Stimulated activated naive B cell treated with anti-CD40 and anti-IgM and Interleukin-4, amounts not matched to agents 10 μg/mL and 1 μg/mL and 100 μg/mL, for 72 hours (primary cell): Measurements from ENCODE around the gene EBF4.
A peak's percentile ranks its signal among the peaks of the same experiment; 100 is the strongest.

Source experiments
- ATAC-seq, 2 donors: fragments of 150-1000 bp; cut with Tn5 transposase; replicated peaks; 2 replicates each; pipeline ENCODE4 v1.10.0; 2021; ENCODE audit warnings: moderate library complexity in 1 of 2
- DNase-seq: peaks from one replicate; pipeline ENCODE4 v3.0.0; 2021
- H3K27ac Mint-ChIP-seq: one replicate; pipeline ENCODE4 v1.8.0; 2022; ENCODE audit warnings: mild to moderate bottlenecking, mixed read lengths
- H3K27me3 Mint-ChIP-seq, 2 donors: one replicate each; pipeline ENCODE4 v1.8.0; 2022; ENCODE audit warnings: mixed read lengths in 2 of 2
- H3K36me3 Mint-ChIP-seq, 2 donors: one replicate each; pipeline ENCODE4 v1.8.0; 2022; ENCODE audit warnings: mixed read lengths in 2 of 2, mild to moderate bottlenecking in 1 of 2
- H3K4me1 Mint-ChIP-seq, 2 donors: one replicate each; pipeline ENCODE4 v1.8.0; 2022; ENCODE audit warnings: mixed read lengths in 2 of 2, mild to moderate bottlenecking in 1 of 2
- H3K4me3 Mint-ChIP-seq, 2 donors: one replicate each; pipeline ENCODE4 v1.8.0; 2022; ENCODE audit warnings: mild to moderate bottlenecking in 2 of 2, mixed read lengths in 2 of 2, moderate library complexity in 1 of 2
- H3K9me3 Mint-ChIP-seq, 2 donors: one replicate each; pipeline ENCODE4 v1.8.0; 2022; ENCODE audit warnings: mixed read lengths in 2 of 2, mild to moderate bottlenecking in 1 of 2

EBF4 gene

GRCh38 chr20:2749343-2749950 lies 56.9 kb downstream of the EBF4 start:
- peaks cover 24 to 37% of the 10 kb centered on the region in 2 donors for H3K4me1 Mint-ChIP-seq
- H3K27ac Mint-ChIP-seq: no peak overlapping the region
- ATAC-seq (no peak), DNase-seq (no peak)
- H3K36me3 Mint-ChIP-seq: no peaks in the 10 kb centered on the region
- no peak overlapping the region for H3K4me3 Mint-ChIP-seq
- H3K27me3 Mint-ChIP-seq: peaks cover 46 to 52% of the 10 kb centered on the region in 2 donors
- H3K9me3 Mint-ChIP-seq: no peaks in the 10 kb centered on the region

- Mint-ChIP-seq H3K9me3 (no peaks in the 10 kb centered on the region), H3K4me3 (no peak overlapping the region), H3K27ac (no peak overlapping the region), H3K36me3 (no peaks in the 10 kb centered on the region), H3K27me3 (peaks cover 49 to 56% of the 10 kb centered on the region in 2 donors), H3K4me1 (peaks cover 24 to 37% of the 10 kb centered on the region in 2 donors)
- no peak for DNase-seq
- ATAC-seq: no peak
Observed at GRCh38 chr20:2749951-2750490, 57.4 kb downstream of the EBF4 start.

- Mint-ChIP-seq H3K4me3 (peak overlapping the region; percentile 23 to 57), H3K27ac (peak overlapping the region; percentile 62), H3K9me3 (no peaks in the 10 kb centered on the region), H3K27me3 (peaks cover 51 to 58% of the 10 kb centered on the region in 2 donors), H3K4me1 (peaks cover 24 to 37% of the 10 kb centered on the region in 2 donors), H3K36me3 (no peaks in the 10 kb centered on the region)
- ATAC-seq (peak; percentile 42 to 53), DNase-seq (no peak)
Observed at GRCh38 chr20:2750491-2751251, 58.1 kb downstream of the EBF4 start.

- peak overlapping the region; percentile 23 to 57 for H3K4me3 Mint-ChIP-seq
- no peaks in the 10 kb centered on the region for H3K9me3 Mint-ChIP-seq
- H3K4me1 Mint-ChIP-seq: peaks cover 24 to 37% of the 10 kb centered on the region in 2 donors
- DNase-seq: no peak
- H3K36me3 Mint-ChIP-seq: no peaks in the 10 kb centered on the region
- H3K27ac Mint-ChIP-seq: no peak overlapping the region
- ATAC-seq: no peak
- peaks cover 59 to 65% of the 10 kb centered on the region in 2 donors for H3K27me3 Mint-ChIP-seq
Observed at GRCh38 chr20:2751347-2751877, 58.8 kb downstream of the EBF4 start.

- Mint-ChIP-seq H3K27ac (no peak overlapping the region), H3K27me3 (peaks cover 65 to 72% of the 10 kb centered on the region in 2 donors), H3K4me1 (peaks cover 26 to 37% of the 10 kb centered on the region in 2 donors), H3K4me3 (peak overlapping the region in 1 of 2 donors; percentile 75), H3K36me3 (no peaks in the 10 kb centered on the region), H3K9me3 (no peaks in the 10 kb centered on the region)
- ATAC-seq: peak; percentile 35 to 58
- DNase-seq: peak; percentile 16
Observed at GRCh38 chr20:2751878-2752566, 59.4 kb downstream of the EBF4 start.

GRCh38 chr20:2752567-2753460 lies 60.2 kb downstream of the EBF4 start:
- ATAC-seq (peak in 1 of 2 donors; percentile 6), DNase-seq (no peak)
- peaks cover 72 to 75% of the 10 kb centered on the region in 2 donors for H3K27me3 Mint-ChIP-seq
- no peaks in the 10 kb centered on the region for H3K36me3 Mint-ChIP-seq
- H3K27ac Mint-ChIP-seq: peak overlapping the region; percentile 56
- no peaks in the 10 kb centered on the region for H3K9me3 Mint-ChIP-seq
- H3K4me1 Mint-ChIP-seq: peaks cover 26 to 37% of the 10 kb centered on the region in 2 donors
- H3K4me3 Mint-ChIP-seq: peak overlapping the region; percentile 75 to 80

- no peak overlapping the region for H3K27ac Mint-ChIP-seq
- H3K27me3 Mint-ChIP-seq: peaks cover 77 to 79% of the 10 kb centered on the region in 2 donors
- ATAC-seq (no peak), DNase-seq (no peak)
- H3K4me1 Mint-ChIP-seq: peaks cover 26 to 37% of the 10 kb centered on the region in 2 donors
- no peaks in the 10 kb centered on the region for H3K9me3 Mint-ChIP-seq
- peak overlapping the region; percentile 13 to 53 for H3K4me3 Mint-ChIP-seq
- no peaks in the 10 kb centered on the region for H3K36me3 Mint-ChIP-seq
Observed at GRCh38 chr20:2753461-2754040, 61.0 kb downstream of the EBF4 start.

- Mint-ChIP-seq H3K4me3 (no peak overlapping the region), H3K36me3 (no peaks in the 10 kb centered on the region), H3K4me1 (peaks cover 26 to 37% of the 10 kb centered on the region in 2 donors), H3K27me3 (peaks cover 82 to 86% of the 10 kb centered on the region in 2 donors), H3K9me3 (no peaks in the 10 kb centered on the region), H3K27ac (no peak overlapping the region)
- ATAC-seq (no peak), DNase-seq (no peak)
Observed at GRCh38 chr20:2754424-2754823, 61.8 kb downstream of the EBF4 start.

- H3K9me3 Mint-ChIP-seq: no peaks in the 10 kb centered on the region
- peaks cover 81 to 86% of the 10 kb centered on the region in 2 donors for H3K27me3 Mint-ChIP-seq
- H3K4me1 Mint-ChIP-seq: peaks cover 20 to 28% of the 10 kb centered on the region in 2 donors
- no peak overlapping the region for H3K4me3 Mint-ChIP-seq
- H3K36me3 Mint-ChIP-seq: no peaks in the 10 kb centered on the region
- DNase-seq (no peak), ATAC-seq (no peak)
- H3K27ac Mint-ChIP-seq: no peak overlapping the region
Observed at GRCh38 chr20:2755451-2756055, 63.0 kb downstream of the EBF4 start.

GRCh38 chr20:2756056-2756611 lies 63.6 kb downstream of the EBF4 start:
- no peak overlapping the region for H3K27ac Mint-ChIP-seq
- no peaks in the 10 kb centered on the region for H3K9me3 Mint-ChIP-seq
- H3K27me3 Mint-ChIP-seq: peaks cover 81 to 86% of the 10 kb centered on the region in 2 donors
- peaks cover 16 to 22% of the 10 kb centered on the region in 2 donors for H3K4me1 Mint-ChIP-seq
- no peaks in the 10 kb centered on the region for H3K36me3 Mint-ChIP-seq
- ATAC-seq: no peak
- no peak for DNase-seq
- H3K4me3 Mint-ChIP-seq: no peak overlapping the region

GRCh38 chr20:2757001-2757400 lies 64.4 kb downstream of the EBF4 start:
- ATAC-seq (no peak), DNase-seq (no peak)
- Mint-ChIP-seq H3K27me3 (peaks cover 84 to 89% of the 10 kb centered on the region in 2 donors), H3K4me1 (peaks cover 14 to 18% of the 10 kb centered on the region in 2 donors), H3K9me3 (no peaks in the 10 kb centered on the region), H3K27ac (no peak overlapping the region), H3K4me3 (no peak overlapping the region), H3K36me3 (no peaks in the 10 kb centered on the region)

- no peak for DNase-seq
- no peaks in the 10 kb centered on the region for H3K9me3 Mint-ChIP-seq
- no peak for ATAC-seq
- H3K4me1 Mint-ChIP-seq: peaks cover 12 to 14% of the 10 kb centered on the region in 2 donors
- H3K4me3 Mint-ChIP-seq: no peak overlapping the region
- peaks cover 79 to 83% of the 10 kb centered on the region in 2 donors for H3K27me3 Mint-ChIP-seq
- H3K27ac Mint-ChIP-seq: no peak overlapping the region
- no peaks in the 10 kb centered on the region for H3K36me3 Mint-ChIP-seq
Observed at GRCh38 chr20:2757969-2758368, 65.4 kb downstream of the EBF4 start.
